G401 (cell line): ENCODE measurements around the gene UBL3. TPM values are rescaled to one million over a fixed set of nuclear protein-coding genes. Genes with fewer than 3 reads are reported as not detected.

ENCODE experiments used
- DNase-seq: peaks from one replicate; pipeline ENCODE4 v3.0.0-alpha.2; 2015; ENCODE audit warnings: low spot score
- in situ Hi-C: cut with HindIII; loops from 2 replicates; pipeline ENCODE4 v1.10.0; 2016; ENCODE audit warnings: low sequenced_read_pairs, mixed read lengths
- total RNA-seq: library from RNA; depleted of rRNA; stranded (reverse); fragments of >200 nt; shearing (Covaris generic); gene quantifications from 2 replicates; pipeline ENCODE4 v1.2.3, GENCODE V29; 2014

UBL3 gene
- total RNA-seq, 1 experiment from 2014 or later = 10.5 TPM

DNA sequence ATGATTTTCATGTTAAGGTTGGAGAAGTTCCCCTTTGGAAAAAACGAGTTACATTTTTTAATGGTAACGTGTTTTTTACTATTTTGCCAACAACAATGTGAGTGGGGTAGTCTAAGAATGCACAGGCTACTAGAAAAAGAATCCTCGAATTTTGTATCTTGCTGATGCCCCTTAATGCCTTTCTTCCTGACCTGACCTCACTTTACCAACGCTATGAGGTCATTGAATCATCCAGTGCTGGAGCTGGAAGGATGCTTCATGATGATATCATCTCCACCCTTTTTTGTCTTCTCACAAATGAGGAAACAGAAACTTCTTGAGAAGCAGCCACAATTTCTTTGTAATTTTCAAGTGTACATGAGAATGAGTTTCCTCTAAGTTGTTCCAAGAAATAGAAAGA is 8.2 kb upstream of the UBL3 start:
- in situ Hi-C loops = no loop called here
- DNase-seq = no peak

- in situ Hi-C loops = no loop called here
- no peak for DNase-seq
These were observed 7.8 kb upstream of the UBL3 start for GRCh38 chr13:29858231-29858630.

GRCh38 chr13:29857085-29857484 is 6.7 kb upstream of the UBL3 start:
- in situ Hi-C loops = no loop called here
- no peak for DNase-seq

DNA sequence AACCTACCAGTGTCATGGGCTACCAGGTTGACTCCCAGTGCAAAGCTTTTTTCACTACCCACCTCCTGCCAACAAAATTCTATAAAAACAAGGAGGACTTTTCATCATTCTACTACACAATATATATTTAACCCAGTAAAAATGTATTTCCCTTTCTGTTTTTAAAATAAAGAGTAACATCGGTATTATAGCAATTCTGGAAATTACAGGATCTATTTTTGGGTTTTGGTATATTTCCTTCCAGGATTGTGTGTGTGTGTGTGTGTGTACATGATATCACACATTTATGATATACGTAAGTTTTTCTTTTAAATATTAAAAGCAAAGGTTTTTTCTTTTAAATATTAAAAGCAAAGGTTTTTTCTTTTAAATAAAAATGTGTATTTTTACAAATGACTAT is 6.0 kb upstream of the UBL3 start:
- in situ Hi-C loops = no loop called here
- no peak for DNase-seq

DNA sequence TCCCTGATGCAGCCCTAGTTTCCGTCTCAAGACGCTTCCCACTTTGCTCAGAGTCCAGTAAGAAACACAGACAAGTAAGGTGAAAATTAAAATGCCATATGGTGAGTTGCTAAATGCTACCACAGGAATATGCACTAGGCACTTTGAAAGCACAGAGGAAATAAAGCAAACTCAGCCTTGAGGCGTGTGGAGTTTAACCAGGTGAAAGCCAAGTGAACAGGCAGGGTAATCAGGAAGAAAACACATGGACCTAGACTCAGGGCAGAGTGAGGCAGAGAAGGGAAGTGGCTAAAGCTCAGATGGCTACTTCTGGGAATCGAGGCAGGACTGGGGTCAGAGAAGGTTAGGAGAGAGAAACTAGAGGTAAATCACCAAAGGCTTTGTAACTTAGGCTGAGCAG is 5.4 kb upstream of the UBL3 start:
- no peak for DNase-seq
- in situ Hi-C loops = no loop called here

GRCh38 chr13:29855009-29855408 is 4.6 kb upstream of the UBL3 start:
- DNase-seq = no peak
- in situ Hi-C loops = no loop called here

DNA sequence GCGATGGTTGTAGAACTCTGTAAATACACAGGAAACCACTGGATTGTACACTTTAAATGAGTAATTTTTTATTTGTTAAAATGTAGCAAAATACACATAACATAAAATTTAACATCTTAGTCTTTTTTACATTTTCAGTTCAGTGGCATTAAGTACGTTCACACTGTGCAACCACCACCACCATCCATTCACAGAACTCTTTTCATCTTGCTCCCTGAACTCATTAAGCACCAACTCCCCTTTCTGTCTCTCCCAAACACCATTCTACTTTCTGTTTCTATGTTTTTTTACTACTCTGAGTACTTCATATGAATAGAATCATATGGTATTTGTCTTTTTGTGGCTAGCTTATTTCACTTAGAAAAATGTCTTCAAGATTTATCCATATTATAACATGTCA is 2.7 kb upstream of the UBL3 start:
- no peak for DNase-seq
- in situ Hi-C loops = no loop called here

DNA sequence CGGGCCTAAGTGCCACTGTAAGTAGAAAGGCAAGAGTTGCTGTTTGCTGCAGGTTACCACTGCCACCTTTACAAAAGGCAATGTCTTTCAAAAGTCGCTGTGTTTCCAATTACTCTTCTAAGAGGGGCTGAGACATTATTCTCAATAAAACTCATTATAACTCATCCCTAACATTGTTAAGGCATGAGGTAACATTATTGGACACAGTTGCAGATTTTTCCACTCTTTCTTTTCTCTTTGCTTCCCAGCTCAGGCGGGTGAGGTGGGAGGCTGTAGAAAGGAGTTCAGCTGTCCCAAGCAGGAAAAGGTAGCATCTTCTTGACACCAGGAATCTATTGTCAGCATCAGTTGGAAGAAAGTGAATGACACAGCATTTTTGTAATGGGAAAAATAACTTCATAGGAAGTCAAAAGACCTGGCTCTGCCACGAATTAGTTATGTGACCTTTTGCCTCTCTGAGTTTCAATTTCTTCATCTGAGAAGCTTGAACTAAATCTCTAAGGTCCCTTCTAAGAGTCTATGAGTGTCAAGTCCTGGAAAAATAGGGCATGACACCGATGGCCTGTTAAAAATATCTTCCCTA is 2.1 kb upstream of the UBL3 start:
- no peak for DNase-seq
- in situ Hi-C loops = no loop called here

DNA sequence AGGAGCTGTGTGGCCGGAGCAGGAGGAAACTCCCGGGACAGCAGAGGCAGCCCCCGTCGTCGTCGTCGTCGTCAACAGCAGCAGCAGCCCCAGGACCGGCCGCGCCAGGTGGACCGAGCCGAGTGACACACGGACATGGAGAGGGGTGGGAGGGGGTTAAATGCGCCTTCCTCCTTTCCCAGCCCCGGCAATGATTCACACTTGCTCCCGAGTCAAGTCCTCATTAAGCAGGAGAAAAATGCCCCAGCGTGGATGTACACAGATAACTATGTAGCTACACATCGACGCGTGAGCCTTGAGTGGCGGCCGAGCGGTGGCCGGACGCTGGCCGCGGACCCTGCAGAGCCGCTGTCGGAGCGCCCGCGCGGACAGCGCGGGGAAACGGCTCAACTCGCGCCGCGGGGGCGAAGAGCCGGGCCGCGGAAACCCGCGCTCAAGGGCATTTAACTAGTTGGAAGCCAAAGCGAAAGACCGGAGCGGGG is 645 bp downstream of the UBL3 start:
- in situ Hi-C loops = no loop called here
- DNase-seq = peak; percentile 58

- in situ Hi-C loops = no loop called here
- peak; percentile 69 for DNase-seq
These were observed 1.3 kb downstream of the UBL3 start for GRCh38 chr13:29849071-29849631.

GRCh38 chr13:29847501-29847983 is 2.9 kb downstream of the UBL3 start:
- DNase-seq = peak; percentile 80
- in situ Hi-C loops = no loop called here

DNA sequence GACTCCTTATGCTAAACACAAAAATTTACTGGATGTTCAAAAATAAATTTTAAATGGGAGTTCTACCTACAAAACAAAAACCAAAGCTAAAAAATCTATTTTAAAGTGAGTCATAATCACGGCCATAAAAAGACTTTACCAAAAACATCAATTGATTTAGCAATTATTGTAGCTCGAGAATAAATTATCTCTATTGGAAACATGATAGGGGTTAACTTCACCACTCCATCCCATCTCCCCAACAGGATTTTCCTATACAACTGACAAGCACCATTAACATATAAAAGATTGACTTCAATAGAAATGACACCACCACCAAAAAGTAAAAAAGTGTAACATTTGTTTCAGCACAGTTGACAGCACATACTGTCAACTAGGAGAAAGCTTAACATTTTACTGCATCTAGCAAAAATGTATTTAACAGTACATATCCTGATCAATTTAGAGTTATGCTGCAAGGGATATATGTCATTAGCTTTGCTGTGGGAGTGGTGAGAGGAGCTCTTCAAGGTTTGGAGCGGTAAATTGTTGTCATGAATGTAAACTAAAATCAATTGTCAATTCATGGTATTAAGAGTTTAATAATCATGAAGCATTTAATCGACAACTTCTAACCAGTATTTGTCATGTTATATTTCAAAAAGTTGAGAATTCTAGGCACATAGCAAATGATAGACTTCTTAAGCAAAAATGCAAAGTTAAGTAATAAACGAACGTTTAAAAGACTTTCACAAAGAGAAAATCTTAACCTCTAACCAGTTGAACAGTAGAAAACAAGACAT is 3.8 kb downstream of the UBL3 start:
- peak; percentile 46 for DNase-seq
- in situ Hi-C loops = no loop called here

DNA sequence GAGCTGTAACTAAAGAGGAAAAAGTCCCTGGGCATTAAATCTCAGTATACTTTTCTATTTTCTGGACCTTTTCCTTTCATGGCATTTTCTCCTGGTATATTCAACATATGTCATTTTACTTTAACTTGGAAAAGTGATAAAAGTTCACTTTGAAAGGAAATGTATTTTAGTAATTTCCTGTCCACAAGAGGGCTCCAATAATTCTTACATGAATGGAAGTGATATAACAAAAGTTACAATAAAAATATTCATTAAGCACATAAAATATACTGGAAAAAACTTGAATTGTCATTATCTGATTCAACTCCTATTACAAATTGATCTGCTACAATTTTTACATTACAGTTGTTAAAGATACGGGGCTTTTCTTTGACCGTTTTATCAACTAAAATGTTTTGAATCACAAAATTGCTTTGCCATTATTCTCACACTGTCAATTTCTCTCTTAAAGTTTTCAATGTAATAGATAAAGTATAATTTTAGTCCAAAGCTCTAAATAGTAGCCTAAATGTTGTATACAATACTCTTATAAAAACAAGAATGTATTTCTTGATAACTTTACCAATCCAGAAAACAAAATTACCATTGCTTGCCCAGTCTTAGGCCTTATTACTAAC is 4.9 kb downstream of the UBL3 start:
- in situ Hi-C loops = no loop called here
- DNase-seq = peak; percentile 30

- no peak for DNase-seq
- in situ Hi-C loops = no loop called here
These were observed 6.0 kb downstream of the UBL3 start for GRCh38 chr13:29844441-29844840.

DNA sequence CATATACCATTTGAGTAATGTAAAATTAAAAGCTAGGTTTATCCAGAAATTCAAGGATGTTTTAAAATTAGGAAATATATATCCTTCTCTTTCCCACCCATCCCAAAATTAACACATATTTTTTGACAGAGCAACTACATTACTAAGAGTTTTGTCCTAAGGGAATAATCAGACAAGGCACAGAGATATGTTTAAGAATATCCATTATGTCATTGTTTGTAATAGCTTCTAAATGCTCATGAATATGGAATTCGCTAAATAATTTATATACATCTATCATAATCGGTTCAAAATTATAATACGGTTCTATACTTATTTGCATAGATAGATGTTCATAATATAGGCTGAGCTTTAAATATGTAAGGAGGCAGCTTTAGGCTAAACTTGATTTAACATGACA is 9.8 kb downstream of the UBL3 start:
- in situ Hi-C loops = no loop called here
- no peak for DNase-seq

- in situ Hi-C loops = no loop called here
- no peak for DNase-seq
These were observed 14.9 kb downstream of the UBL3 start for GRCh38 chr13:29835280-29836061.

DNA sequence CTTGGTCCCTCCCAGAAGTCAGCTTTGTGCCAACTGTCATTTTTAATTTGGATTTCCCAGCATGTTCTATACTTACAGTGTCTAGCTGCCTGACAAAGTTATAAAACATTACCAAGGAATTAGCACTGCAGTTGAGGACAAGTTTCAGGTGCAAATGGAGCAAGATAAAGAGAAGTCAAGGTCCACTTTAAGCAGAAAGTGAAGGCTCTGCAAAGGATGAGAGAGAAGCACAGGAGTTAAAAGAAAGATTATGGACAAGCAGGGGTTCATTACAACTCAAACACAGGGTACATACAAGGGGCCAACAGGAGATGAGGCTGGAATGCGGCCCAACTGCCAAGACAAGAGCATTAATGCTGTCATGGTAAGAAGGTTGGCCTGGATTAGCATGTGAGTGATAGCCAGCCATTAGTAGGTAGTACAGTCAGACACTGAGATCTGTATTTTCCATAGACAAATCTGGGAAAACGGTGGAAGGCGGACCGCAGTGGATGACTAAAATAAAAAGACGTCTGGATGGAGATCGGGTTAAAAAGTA is 17.6 kb downstream of the UBL3 start:
- no peak for DNase-seq
- in situ Hi-C loops = no loop called here

- in situ Hi-C loops = no loop called here
- DNase-seq = no peak
These were observed 20.4 kb downstream of the UBL3 start for GRCh38 chr13:29830000-29830399.

DNA sequence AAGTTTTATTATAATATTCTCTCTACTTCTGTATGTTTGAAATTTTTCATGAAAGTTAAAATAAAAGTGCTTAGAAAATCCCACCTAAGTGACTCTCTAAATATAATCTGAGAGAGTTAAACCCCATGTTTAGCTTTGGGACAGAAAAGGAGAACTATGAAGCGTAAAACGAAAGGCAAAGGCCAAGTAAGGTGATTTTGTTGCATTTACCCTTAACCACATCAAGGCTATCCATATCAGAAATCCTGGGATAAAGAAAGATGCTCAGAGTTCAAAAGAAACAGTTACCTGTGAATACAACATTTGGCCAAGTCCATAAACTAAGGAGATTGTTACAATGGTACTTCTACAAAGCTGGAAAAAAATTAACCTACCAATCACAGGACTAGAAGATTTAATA is 31.3 kb downstream of the UBL3 start:
- in situ Hi-C loops = no loop called here

More for the DNA sequence above, 31.3 kb downstream of the UBL3 start:
- DNase-seq = no peak
